ENCODE results near the gene ENO1.

DNA sequence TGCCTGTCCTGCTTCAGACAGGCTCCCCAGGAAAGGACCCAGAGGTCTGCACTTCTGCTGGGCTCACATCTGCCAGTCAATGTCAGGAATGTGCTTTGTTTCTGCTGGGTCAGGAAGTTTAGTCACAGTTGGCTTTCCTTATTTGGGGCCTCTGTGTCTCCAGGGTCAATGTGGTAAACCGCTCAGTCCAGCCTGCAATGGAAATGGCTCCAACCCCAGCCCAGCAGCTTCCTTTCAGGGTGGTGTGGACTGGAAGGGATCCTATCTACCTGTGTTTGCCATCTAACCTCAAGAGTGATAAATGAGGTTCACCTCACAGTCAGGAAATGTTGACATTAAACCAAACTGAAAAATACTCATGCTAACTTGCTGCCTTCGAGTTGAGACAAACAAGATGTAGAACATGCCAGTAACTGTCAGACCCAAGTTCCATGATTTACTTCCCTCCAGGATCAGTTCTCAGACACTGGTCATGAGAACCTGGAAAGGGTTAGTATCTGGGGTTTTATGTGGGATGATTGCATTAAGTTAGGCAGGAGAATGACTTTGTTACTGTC, 20.3 kb downstream of the ENO1 start:
- TF ChIP-seq, protein P1, sequence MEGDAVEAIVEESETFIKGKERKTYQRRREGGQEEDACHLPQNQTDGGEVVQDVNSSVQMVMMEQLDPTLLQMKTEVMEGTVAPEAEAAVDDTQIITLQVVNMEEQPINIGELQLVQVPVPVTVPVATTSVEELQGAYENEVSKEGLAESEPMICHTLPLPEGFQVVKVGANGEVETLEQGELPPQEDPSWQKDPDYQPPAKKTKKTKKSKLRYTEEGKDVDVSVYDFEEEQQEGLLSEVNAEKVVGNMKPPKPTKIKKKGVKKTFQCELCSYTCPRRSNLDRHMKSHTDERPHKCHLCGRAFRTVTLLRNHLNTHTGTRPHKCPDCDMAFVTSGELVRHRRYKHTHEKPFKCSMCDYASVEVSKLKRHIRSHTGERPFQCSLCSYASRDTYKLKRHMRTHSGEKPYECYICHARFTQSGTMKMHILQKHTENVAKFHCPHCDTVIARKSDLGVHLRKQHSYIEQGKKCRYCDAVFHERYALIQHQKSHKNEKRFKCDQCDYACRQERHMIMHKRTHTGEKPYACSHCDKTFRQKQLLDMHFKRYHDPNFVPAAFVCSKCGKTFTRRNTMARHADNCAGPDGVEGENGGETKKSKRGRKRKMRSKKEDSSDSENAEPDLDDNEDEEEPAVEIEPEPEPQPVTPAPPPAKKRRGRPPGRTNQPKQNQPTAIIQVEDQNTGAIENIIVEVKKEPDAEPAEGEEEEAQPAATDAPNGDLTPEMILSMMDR (IDR thresholded peaks at IDR 0.05): no peak
- TF ChIP-seq POLR2A (IDR thresholded peaks at IDR 0.05) (no peak), POLR2AphosphoS5 (IDR thresholded peaks at IDR 0.05) (no peak), EP300 (IDR thresholded peaks at IDR 0.05) (no peak)
